Central memory CD8-positive, alpha-beta T cell (primary cell): ENCODE data around the gene RAP1GAP2.
"Not testable (repeated sequence)": the region's sequence is repeated elsewhere in the genome, so short reads cannot be mapped to it uniquely, and the experiment has no call there.

Experiments
- ATAC-seq: fragments of 150-1000 bp; cut with Tn5 transposase; replicated peaks from 2 replicates; pipeline ENCODE4 v1.10.0; 2022; ENCODE audit warnings: mild to moderate bottlenecking, moderate FRiP score, moderate number of reproducible peaks; ENCODE audit not compliant: poor library complexity, severe bottlenecking; ENCODE audit errors: extremely low read depth
- DNase-seq, 2 donors: peaks; one replicate each; pipeline ENCODE4 v3.0.0; 2021; ENCODE audit warnings: low spot score in 2 of 2
- H3K27ac Mint-ChIP-seq: one replicate; pipeline ENCODE4 v1.8.0; 2022; ENCODE audit warnings: low read depth, mild to moderate bottlenecking, moderate library complexity, mixed read lengths
- H3K27me3 Mint-ChIP-seq: one replicate; pipeline ENCODE4 v1.8.0; 2022; ENCODE audit warnings: mixed read lengths
- H3K36me3 Mint-ChIP-seq: one replicate; pipeline ENCODE4 v1.8.0; 2022; ENCODE audit warnings: mild to moderate bottlenecking, moderate library complexity, mixed read lengths; ENCODE audit not compliant: insufficient read depth
- H3K4me1 Mint-ChIP-seq: one replicate; pipeline ENCODE4 v1.8.0; 2022; ENCODE audit warnings: mixed read lengths
- H3K4me3 Mint-ChIP-seq: one replicate; pipeline ENCODE4 v1.8.0; 2022; ENCODE audit warnings: mild to moderate bottlenecking, moderate library complexity, mixed read lengths
- H3K9me3 Mint-ChIP-seq: one replicate; pipeline ENCODE4 v1.8.0; 2022; ENCODE audit warnings: mixed read lengths

Gene RAP1GAP2

DNA sequence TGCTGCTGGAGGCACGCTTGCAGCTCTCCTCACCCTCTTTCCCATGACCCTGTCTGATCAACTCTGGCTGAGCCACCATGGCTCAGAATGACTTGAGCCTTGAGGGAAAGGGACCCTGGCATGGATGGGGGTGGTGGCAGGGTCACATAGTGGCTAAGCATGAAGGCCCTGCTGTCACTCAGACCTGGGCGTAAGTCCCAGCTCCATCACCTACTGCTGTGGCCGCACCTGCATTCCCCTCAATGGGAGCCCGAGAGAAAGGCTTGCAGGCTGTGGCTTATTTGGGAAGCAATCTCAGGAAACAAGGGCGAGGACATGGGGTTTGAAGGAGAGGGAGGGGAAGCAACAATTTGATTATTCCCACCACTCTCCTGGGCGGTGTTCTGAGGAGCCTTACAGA, 17.7 kb upstream of the RAP1GAP2 start:
- no peak overlapping the region for H3K27ac Mint-ChIP-seq
- no peak for ATAC-seq
- H3K27me3 Mint-ChIP-seq: peaks cover 46% of the 10 kb centered on the region
- no peaks in the 10 kb centered on the region for H3K9me3 Mint-ChIP-seq
- no peak for DNase-seq
- H3K4me1 Mint-ChIP-seq: peaks cover 10% of the 10 kb centered on the region
- no peak overlapping the region for H3K4me3 Mint-ChIP-seq
- H3K36me3 Mint-ChIP-seq: peaks cover 3% of the 10 kb centered on the region

- H3K4me3 Mint-ChIP-seq: no peak overlapping the region
- H3K27me3 Mint-ChIP-seq: peaks cover 35% of the 10 kb centered on the region
Observed at GRCh38 chr17:2779545-2779944, 16.7 kb upstream of the RAP1GAP2 start.

GRCh38 chr17:2780256-2780655, 16.0 kb upstream of the RAP1GAP2 start:
- ATAC-seq: no peak
- no peak overlapping the region for H3K27ac Mint-ChIP-seq
- H3K4me1 Mint-ChIP-seq: peaks cover 10% of the 10 kb centered on the region
- no peaks in the 10 kb centered on the region for H3K9me3 Mint-ChIP-seq
- DNase-seq: no peak
- peaks cover 3% of the 10 kb centered on the region for H3K36me3 Mint-ChIP-seq
- peaks cover 28% of the 10 kb centered on the region for H3K27me3 Mint-ChIP-seq
- H3K4me3 Mint-ChIP-seq: no peak overlapping the region

More at GRCh38 chr17:2779545-2779944, 16.7 kb upstream of the RAP1GAP2 start:
- Mint-ChIP-seq H3K4me1 (peaks cover 10% of the 10 kb centered on the region), H3K9me3 (no peaks in the 10 kb centered on the region), H3K27ac (no peak overlapping the region), H3K36me3 (peaks cover 3% of the 10 kb centered on the region)
- ATAC-seq: no peak
- no peak for DNase-seq

GRCh38 chr17:2780931-2781454, 15.2 kb upstream of the RAP1GAP2 start:
- Mint-ChIP-seq H3K4me3 (no peak overlapping the region), H3K9me3 (no peaks in the 10 kb centered on the region), H3K27me3 (peaks cover 21% of the 10 kb centered on the region), H3K27ac (no peak overlapping the region), H3K36me3 (peaks cover 3% of the 10 kb centered on the region), H3K4me1 (peaks cover 10% of the 10 kb centered on the region)
- DNase-seq: no peak
- ATAC-seq: no peak

DNA sequence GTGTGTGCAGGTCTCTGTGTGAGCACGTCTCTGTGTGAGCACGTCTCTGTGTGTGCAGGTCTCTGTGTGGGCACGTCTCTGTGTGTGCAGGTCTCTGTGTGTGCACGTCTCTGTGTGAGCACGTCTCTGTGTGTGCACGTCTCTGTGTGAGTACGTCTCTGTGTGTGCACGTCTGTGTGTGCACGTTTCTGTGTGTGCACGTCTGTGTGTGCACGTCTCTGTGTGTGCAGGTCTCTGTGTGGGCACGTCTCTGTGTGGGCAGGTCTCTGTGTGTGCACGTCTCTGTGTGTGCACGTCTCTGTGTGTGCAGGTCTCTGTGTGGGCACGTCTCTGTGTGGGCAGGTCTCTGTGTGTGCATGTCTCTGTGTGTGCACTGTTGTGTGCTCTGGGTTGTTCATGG, 14.6 kb upstream of the RAP1GAP2 start:
- H3K27ac Mint-ChIP-seq, H3K36me3 Mint-ChIP-seq: not testable (repeated sequence)
- peaks cover 20% of the 10 kb centered on the region for H3K27me3 Mint-ChIP-seq

GRCh38 chr17:2782055-2782454, 14.2 kb upstream of the RAP1GAP2 start:
- Mint-ChIP-seq H3K4me1 (peaks cover 7% of the 10 kb centered on the region), H3K36me3 (peaks cover 3% of the 10 kb centered on the region), H3K27me3 (peaks cover 15% of the 10 kb centered on the region), H3K27ac (no peak overlapping the region), H3K4me3 (no peak overlapping the region), H3K9me3 (no peaks in the 10 kb centered on the region)
- DNase-seq (no peak), ATAC-seq (no peak)

More for the DNA sequence above, 14.6 kb upstream of the RAP1GAP2 start:
- H3K9me3 Mint-ChIP-seq, H3K4me3 Mint-ChIP-seq, DNase-seq, ATAC-seq: not testable (repeated sequence)
- H3K4me1 Mint-ChIP-seq: peaks cover 10% of the 10 kb centered on the region

DNA sequence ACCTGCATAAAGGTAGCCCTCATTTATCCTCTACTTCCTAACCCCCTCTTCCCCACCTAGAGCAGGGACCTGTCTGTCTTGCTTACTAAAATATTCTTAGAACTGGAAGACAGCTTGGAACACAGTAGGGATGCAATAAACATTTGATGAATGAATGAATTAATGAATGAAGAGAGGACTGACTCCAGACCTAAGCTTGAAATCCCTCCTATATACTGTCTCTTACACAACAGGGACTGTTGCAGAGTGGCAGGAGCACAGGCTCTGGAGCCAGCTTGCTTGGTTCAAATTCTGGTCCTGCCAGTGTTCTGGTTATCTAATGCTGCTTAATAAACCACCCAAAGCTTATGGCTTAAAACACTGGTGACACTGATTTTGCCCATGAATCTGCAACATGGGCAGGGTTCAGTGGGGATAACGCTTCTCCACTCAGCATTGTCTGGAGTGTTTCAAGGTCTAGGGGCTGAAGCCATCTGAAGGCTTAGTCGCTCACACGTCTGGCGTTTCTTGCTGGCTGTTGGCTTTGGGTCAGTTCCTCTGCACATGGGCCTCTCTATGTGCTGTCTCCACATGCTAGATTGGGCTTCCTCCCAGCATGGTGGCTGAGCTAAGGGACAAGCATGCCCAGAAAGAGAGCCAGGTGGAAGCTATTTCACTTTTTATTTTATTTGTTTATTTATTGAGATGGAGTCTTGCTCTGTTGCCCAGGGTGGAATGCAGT, 12.8 kb upstream of the RAP1GAP2 start:
- Mint-ChIP-seq H3K27me3 (peaks cover 7% of the 10 kb centered on the region), H3K4me1 (peaks cover 5% of the 10 kb centered on the region), H3K9me3 (no peaks in the 10 kb centered on the region), H3K4me3 (no peak overlapping the region), H3K36me3 (peaks cover 3% of the 10 kb centered on the region), H3K27ac (no peak overlapping the region)
- no peak for DNase-seq
- no peak for ATAC-seq

DNA sequence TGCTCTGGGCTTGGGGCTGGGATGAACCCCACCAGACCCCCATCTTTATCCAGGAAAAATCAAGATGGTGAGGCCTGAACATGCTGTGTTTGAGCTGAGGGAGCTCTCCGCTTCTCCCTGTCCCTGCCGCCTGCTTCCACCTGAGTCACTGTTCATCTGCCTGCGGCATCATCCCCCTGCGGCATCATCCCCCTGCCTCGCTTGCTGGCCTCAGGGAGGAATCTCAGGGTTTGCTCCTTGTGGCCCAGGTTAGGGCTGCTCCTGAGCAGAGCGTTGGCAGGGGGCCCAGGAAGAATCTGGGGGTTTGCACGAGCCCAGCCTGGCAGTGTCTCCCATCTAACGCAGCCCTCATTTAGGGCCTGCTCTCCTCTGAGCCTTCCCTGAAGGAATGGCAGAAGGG, 11.4 kb upstream of the RAP1GAP2 start:
- no peaks in the 10 kb centered on the region for H3K9me3 Mint-ChIP-seq
- peaks cover 5% of the 10 kb centered on the region for H3K4me1 Mint-ChIP-seq
- no peak overlapping the region for H3K4me3 Mint-ChIP-seq
- peaks cover 3% of the 10 kb centered on the region for H3K36me3 Mint-ChIP-seq
- no peaks in the 10 kb centered on the region for H3K27me3 Mint-ChIP-seq
- no peak for ATAC-seq
- H3K27ac Mint-ChIP-seq: no peak overlapping the region
- no peak for DNase-seq

DNA sequence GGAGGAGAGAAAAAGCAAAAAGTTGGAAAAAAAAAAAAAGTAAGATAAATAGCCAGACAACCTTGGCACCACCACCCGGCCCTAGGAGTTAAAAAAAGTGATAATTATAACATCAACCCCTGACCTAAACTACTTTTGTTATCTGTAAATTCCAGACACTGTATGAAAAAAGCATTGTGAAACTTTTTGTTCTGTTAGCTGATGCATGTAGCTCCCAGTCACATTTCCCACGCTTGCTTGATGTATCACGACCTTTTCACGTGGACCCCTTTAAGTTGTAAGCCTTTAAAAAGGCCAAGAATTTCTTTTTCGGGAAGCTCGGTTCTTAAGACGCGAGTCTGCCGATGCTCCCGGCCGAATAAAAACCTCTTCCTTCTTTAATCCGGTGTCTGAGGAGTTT, 10.9 kb upstream of the RAP1GAP2 start:
- H3K36me3 Mint-ChIP-seq, H3K27ac Mint-ChIP-seq, ATAC-seq, H3K9me3 Mint-ChIP-seq, H3K27me3 Mint-ChIP-seq, H3K4me3 Mint-ChIP-seq, DNase-seq: not testable (repeated sequence)
- peaks cover 11% of the 10 kb centered on the region for H3K4me1 Mint-ChIP-seq

- H3K27me3 Mint-ChIP-seq: no peaks in the 10 kb centered on the region
- peaks cover 3% of the 10 kb centered on the region for H3K36me3 Mint-ChIP-seq
- no peaks in the 10 kb centered on the region for H3K9me3 Mint-ChIP-seq
- peak; percentile 95 for ATAC-seq
- no peak overlapping the region for H3K27ac Mint-ChIP-seq
- no peak overlapping the region for H3K4me3 Mint-ChIP-seq
- peak; percentile 89 to 92 for DNase-seq
- H3K4me1 Mint-ChIP-seq: peaks cover 13% of the 10 kb centered on the region
Observed at GRCh38 chr17:2786176-2786881, 9.9 kb upstream of the RAP1GAP2 start.

DNA sequence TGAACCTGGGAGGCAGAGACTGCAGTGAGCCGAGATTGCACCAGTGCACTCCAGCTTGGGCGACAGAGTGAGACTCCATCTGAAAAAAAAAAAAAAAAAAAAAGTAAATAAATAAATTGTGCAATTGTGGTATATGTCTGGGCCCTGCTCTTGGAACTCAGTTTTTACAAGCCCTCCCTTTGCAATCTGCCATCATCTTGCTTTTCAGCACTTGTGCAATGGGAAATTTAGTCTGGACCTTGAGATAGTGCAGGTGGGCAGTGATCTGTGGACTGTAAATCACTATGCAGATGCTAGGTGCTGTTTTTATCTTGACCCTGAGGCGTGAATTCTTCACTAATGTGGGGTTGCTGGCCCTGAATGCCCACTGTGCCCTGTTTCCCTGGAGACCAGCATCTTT, 6.5 kb upstream of the RAP1GAP2 start:
- no peaks in the 10 kb centered on the region for H3K27me3 Mint-ChIP-seq
- H3K36me3 Mint-ChIP-seq: peaks cover 19% of the 10 kb centered on the region
- H3K27ac Mint-ChIP-seq: no peak overlapping the region
- H3K4me1 Mint-ChIP-seq: peaks cover 46% of the 10 kb centered on the region
- DNase-seq: no peak
- H3K9me3 Mint-ChIP-seq: no peaks in the 10 kb centered on the region
- ATAC-seq: no peak
- H3K4me3 Mint-ChIP-seq: no peak overlapping the region

GRCh38 chr17:2792366-2793169, 3.7 kb upstream of the RAP1GAP2 start:
- peak; percentile 72 to 88 for DNase-seq
- Mint-ChIP-seq H3K27me3 (no peaks in the 10 kb centered on the region), H3K9me3 (no peaks in the 10 kb centered on the region), H3K27ac (peak overlapping the region; percentile 90), H3K36me3 (peaks cover 19% of the 10 kb centered on the region), H3K4me1 (peaks cover 74% of the 10 kb centered on the region), H3K4me3 (peak overlapping the region; percentile 88)
- ATAC-seq: peak; percentile 66
